SH-SY5Y (cell line): ENCODE data around the gene PCBD2.

Source experiments
- GATA2 ChIP-seq: IDR thresholded peaks from 2 replicates; pipeline ENCODE4 v1.6.1; 2011; ENCODE audit warnings: mild to moderate bottlenecking, low read depth, low read length
- GATA3 ChIP-seq: IDR thresholded peaks from 2 replicates; pipeline ENCODE4 v1.6.1; 2011; ENCODE audit warnings: low read depth, mild to moderate bottlenecking, low read length, moderate library complexity

DNA sequence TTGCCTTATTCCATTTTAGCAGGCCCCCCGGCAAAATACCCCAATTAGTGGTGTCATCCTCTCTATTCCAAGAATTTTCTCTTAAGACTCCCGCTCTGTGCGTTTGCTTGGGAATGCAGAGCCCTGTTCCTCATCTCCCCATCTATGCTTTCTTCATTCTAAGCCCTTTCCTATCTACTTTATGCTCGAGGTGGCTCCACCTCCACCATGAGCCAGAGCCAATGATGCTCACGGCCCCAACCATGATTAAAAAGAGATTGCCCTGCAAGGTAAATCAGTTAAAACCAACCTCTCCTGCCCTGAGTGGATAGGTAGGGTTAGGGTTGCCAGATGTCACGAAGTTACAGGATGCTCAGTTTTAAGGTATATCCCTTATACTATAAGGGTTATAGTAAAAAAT, 31.4 kb upstream of the PCBD2 start:
- TF ChIP-seq GATA3: no peak
- no peak for TF ChIP-seq GATA2
